Heart left ventricle (tissue), 16 donors: ENCODE data around the gene TMEM156. TPM values are rescaled to one million over a fixed set of nuclear protein-coding genes. Genes with fewer than 3 reads are reported as not detected.

Experiments
- ATAC-seq, 4 donors: fragments of 200-7000 bp; cut with Tn5 transposase; one replicate each; pipeline ENCODE4 v1.9.1; 2020 to 2022; ENCODE audit warnings: moderate library complexity in 4 of 4, mild to moderate bottlenecking in 3 of 4, moderate number of reproducible peaks in 1 of 4
- DNase-seq, 5 donors: peaks; one replicate each; pipeline ENCODE4 v3.0.0-alpha.2; 2020
- H3K27ac ChIP-seq, 12 donors: fragments of 200-600 bp; sonication (generic) in 4 of 12; one replicate each; pipeline versions ENCODE4 v1.5.0 to v1.8.0; 2016 to 2022; ENCODE audit warnings: mild to moderate bottlenecking in 2 of 12
- H3K27me3 ChIP-seq, 9 donors: fragments of 200-600 bp; sonication (generic) in 2 of 9; one replicate each; pipeline versions ENCODE4 v1.5.1 to v1.8.0; 2016 to 2022; ENCODE audit warnings: mild to moderate bottlenecking in 3 of 9
- H3K36me3 ChIP-seq, 9 donors: fragments of 200-600 bp; sonication (generic) in 2 of 9; one replicate each; pipeline versions ENCODE4 v1.5.0 to v1.8.0; 2018 to 2022; ENCODE audit warnings: mild to moderate bottlenecking in 2 of 9
- H3K4me1 ChIP-seq, 12 donors: fragments of 200-600 bp; sonication (generic) in 4 of 12; one replicate each; pipeline versions ENCODE4 v1.5.0 to v1.8.0; 2016 to 2022; ENCODE audit warnings: mild to moderate bottlenecking in 3 of 12
- H3K4me3 ChIP-seq, 12 donors: fragments of 200-600 bp; sonication (generic) in 4 of 12; one replicate each; pipeline versions ENCODE4 v1.5.0 to v1.8.0; 2017 to 2022; ENCODE audit warnings: mild to moderate bottlenecking in 9 of 12, moderate library complexity in 4 of 12
- H3K9me3 ChIP-seq, 12 donors: fragments of 200-600 bp; sonication (generic) in 4 of 12; one replicate each; pipeline versions ENCODE4 v1.5.0 to v1.8.0; 2016 to 2022; ENCODE audit warnings: mild to moderate bottlenecking in 1 of 12
- POLR2A ChIP-seq, 2 donors: fragments of 450-650 bp; IDR thresholded peaks; one replicate each; pipeline ENCODE4 v1.6.1; 2017; ENCODE audit warnings: antibody characterized with exemption in 2 of 2, mild to moderate bottlenecking in 2 of 2, moderate library complexity in 2 of 2
- WGBS, 4 donors: extraction: QIAGEN DNeasy Blood & Tissue Kit in 2 of 4; methylation state at CpG; one replicate each; pipeline versions ENCODE4 v1.1.5 to v1.1.7; 2013 to 2018; 5-methylcytosine and 5-hydroxymethylcytosine counted together
- intact Hi-C, 10 donors: fragments of 100-400 bp; cut with DNase I; formaldehyde crosslinking; loops; one replicate each; pipeline versions ENCODE4 v1.11.1 to v1.14.2; 2022
- polyA plus RNA-seq, 2 donors: library from polyadenylated mRNA; stranded (reverse); fragments of 200-250 nt; gene quantifications; one replicate each; pipeline ENCODE4 v1.2.3, GENCODE V29; 2013
- total RNA-seq, 9 donors: library from RNA; depleted of rRNA in 2 of 9; stranded (reverse); fragments of >200 nt in 2 of 9; fragmentation: NEBNext Ultra II Directional in 3 of 9; extraction: Animal tissue kit (Norgen Biotek cat#: 25700) in 3 of 9; gene quantifications; one replicate each; pipeline versions ENCODE4 v1.1.0 to v1.2.4, GENCODE V29; 2016 to 2023
- TF ChIP-seq, protein P1 (sequence below), 12 donors: fragments of 200-600 bp; sonication (generic) in 4 of 12; IDR thresholded peaks; one replicate each; pipeline versions ENCODE4 v1.5.0 to v1.8.0; 2018 to 2022; ENCODE audit warnings: antibody characterized with exemption in 12 of 12, mild to moderate bottlenecking in 5 of 12
- donor health status: ischemic (EF 13 %, LVEDD 7.1; RV severe dilation, severe dysfunction).
- donor health status: healthy with polysubstance abuse.
- donor health status: DM: no; HTN: yes; CAD: no.
- donor health status: DM: no; HTN: no; CAD: no.
- donor health status: ischemic (EF 25% LVEDD 6.9; RV normal size, moderate dysfunction).
- donor health status: ischemic (EF 25% LVEDD 5.7; RV mildly dilated, moderate dysfunction).
- donor health status: healthy.
- donor health status: DM: yes; HTN: yes; CAD: no.
- donor health status: ischemic (EF 35%, LVEDD 5.7; RV mildly dilated, moderate dysfunction).
- donor health status: nonischemic (EF 11% LVEDD 7.7; RV severe dilation, severe dysfunction).
- donor health status: DM: yes; HTN: yes; CAD: no.
- donor health status: PGD.
- donor health status: ischemic (EF 29% LVEDD 5.4; RV normal size, mild dysfunction).
- donor health status: nonischemic (EF 23%, LVEDD 6.1; RV moderate dilation, normal function).

Gene TMEM156
- total and polyA plus RNA-seq, 11 donors: 0.06 to 2.3 (median 0.14) TPM; not detected in 8

DNA sequence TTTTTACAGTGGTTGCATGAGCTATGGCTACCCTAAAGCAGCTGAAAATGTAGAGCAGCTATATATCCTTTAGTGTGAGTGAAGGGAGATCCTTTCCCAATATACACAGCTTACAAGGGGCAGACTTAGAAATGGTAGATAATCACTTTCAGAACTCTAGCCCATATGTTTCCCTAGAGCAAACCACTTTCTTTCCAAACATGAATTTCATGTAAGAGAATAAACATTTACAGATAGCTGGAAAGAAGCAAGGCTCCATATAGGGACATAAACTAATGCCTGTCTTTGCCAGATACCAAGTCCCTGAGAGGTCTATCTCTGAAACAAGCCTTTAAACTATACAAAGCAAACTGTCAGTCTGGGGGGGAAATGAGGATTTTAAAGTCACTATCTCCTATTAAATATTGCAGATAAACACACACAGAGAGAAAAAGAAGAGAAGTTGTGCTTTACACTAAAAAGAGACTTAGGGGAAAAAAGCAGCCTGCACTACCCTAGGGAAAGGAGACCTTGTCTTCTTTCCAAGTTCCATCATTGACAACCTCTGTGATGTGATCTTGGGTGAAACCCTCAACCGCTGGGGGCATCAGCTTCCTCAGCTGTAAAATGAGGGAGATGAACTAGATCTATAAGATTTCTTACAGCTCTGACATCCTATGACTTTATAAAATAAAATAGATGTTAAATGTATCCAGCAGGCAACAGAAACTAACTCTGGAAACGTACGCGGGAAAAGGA lies 73.6 kb downstream of the TMEM156 start:
- Histone ChIP-seq H3K27me3 (no peaks in the 10 kb centered on the region), H3K4me3 (no peak overlapping the region), H3K27ac (peak overlapping the region in 1 of 12 donors; percentile 15), H3K4me1 (no peaks in the 10 kb centered on the region), H3K36me3 (no peaks in the 10 kb centered on the region), H3K9me3 (no peaks in the 10 kb centered on the region)
- intact Hi-C loops: no loop called here
- no peak for DNase-seq
- 74 to 95% (median 92%) methylated on average over 4 of the region's 4 CpGs for WGBS, 4 donors
- ATAC-seq: no peak
- TF ChIP-seq, protein P1, sequence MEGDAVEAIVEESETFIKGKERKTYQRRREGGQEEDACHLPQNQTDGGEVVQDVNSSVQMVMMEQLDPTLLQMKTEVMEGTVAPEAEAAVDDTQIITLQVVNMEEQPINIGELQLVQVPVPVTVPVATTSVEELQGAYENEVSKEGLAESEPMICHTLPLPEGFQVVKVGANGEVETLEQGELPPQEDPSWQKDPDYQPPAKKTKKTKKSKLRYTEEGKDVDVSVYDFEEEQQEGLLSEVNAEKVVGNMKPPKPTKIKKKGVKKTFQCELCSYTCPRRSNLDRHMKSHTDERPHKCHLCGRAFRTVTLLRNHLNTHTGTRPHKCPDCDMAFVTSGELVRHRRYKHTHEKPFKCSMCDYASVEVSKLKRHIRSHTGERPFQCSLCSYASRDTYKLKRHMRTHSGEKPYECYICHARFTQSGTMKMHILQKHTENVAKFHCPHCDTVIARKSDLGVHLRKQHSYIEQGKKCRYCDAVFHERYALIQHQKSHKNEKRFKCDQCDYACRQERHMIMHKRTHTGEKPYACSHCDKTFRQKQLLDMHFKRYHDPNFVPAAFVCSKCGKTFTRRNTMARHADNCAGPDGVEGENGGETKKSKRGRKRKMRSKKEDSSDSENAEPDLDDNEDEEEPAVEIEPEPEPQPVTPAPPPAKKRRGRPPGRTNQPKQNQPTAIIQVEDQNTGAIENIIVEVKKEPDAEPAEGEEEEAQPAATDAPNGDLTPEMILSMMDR (IDR thresholded peaks at IDR 0.05): no peak
- TF ChIP-seq POLR2A (IDR thresholded peaks at IDR 0.05): no peak

DNA sequence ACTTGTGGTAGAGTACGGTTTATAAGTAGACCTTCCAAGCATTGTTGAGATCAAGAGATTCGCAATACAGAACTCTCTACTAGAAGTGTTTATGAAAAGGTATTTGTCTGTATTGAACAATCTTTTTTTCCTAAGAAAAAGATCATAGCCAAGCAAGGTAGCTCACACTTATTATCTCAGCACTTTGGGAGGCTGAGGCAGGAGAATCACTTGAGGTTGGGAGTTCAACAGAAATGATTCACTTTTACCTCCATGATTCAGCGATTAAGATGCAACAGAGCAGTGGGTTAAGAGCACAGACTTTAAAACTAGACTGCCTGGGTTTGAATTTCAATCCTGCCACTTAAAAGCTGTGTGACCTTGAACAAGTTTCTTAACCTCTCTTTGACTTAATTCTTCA lies 74.3 kb downstream of the TMEM156 start:
- Histone ChIP-seq H3K36me3 (no peaks in the 10 kb centered on the region), H3K27ac (peak overlapping the region in 1 of 12 donors; percentile 15), H3K27me3 (no peaks in the 10 kb centered on the region), H3K4me3 (no peak overlapping the region), H3K9me3 (no peaks in the 10 kb centered on the region), H3K4me1 (no peaks in the 10 kb centered on the region)
- ATAC-seq (no peak), DNase-seq (no peak)
- TF ChIP-seq, protein P1 (IDR thresholded peaks at IDR 0.05): no peak
- no peak for TF ChIP-seq POLR2A (IDR thresholded peaks at IDR 0.05)
- 94 to 100% (median 97%) methylated on average over 3 of the region's 3 CpGs for WGBS, 4 donors
- intact Hi-C loops: no loop called here

DNA sequence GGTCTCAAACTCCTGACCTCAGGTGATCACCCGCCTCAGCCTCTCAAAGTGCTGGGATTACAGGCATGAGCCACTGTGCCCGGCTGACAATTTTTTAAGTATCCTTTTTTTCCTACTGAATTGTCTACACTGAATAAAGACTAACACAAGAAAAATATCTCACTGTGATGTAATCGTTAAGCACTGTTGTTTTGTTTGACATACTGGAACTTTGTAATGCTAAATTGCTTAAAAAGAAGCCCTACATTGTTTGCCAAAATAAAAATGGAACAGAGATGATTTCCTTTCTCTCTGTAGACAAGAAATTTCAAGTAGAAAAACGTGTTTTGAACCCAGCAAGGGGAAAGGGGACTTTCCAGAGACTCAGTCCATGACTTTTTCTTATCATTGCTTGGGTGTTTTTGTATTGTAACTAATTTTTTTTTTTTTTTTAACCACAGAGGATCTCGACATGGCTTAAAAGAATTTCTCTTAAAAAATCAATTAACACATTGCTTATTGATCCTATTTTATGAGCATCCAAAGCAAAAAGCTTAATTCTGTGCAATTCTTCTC lies 74.9 kb downstream of the TMEM156 start:
- Histone ChIP-seq H3K27me3 (no peaks in the 10 kb centered on the region), H3K27ac (no peak overlapping the region), H3K9me3 (no peaks in the 10 kb centered on the region), H3K36me3 (no peaks in the 10 kb centered on the region), H3K4me1 (no peaks in the 10 kb centered on the region), H3K4me3 (no peak overlapping the region)
- no peak for DNase-seq
- intact Hi-C loops: no loop called here
- ATAC-seq: no peak
- 45 to 59% (median 50%) methylated on average over 5 of the region's 5 CpGs for WGBS, 4 donors
- no peak for TF ChIP-seq POLR2A (IDR thresholded peaks at IDR 0.05)
- TF ChIP-seq, protein P1 (IDR thresholded peaks at IDR 0.05): no peak

DNA sequence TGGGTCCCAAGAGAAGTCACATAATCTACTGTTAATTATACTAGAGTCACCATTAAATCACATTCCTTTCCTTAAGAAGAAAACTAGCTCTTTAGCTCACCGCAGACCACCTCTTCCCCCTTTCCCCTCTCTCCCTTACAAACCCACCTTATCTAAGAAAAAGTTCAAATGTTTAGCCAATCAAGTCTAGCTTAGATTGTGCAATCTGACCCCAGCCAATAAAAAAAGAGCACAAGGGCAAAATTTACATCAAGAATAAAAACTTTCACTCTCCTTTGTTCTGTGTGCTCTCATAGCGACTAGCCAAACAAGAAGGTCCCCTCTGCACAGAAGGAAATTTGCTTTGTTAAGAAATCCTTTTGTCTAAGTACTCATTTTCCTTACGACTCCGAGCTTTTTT lies 76.3 kb downstream of the TMEM156 start:
- Histone ChIP-seq H3K4me3 (no peak overlapping the region), H3K36me3 (no peaks in the 10 kb centered on the region), H3K27me3 (no peaks in the 10 kb centered on the region), H3K27ac (no peak overlapping the region), H3K9me3 (no peaks in the 10 kb centered on the region), H3K4me1 (no peaks in the 10 kb centered on the region)
- DNase-seq: no peak
- TF ChIP-seq POLR2A (IDR thresholded peaks at IDR 0.05): no peak
- TF ChIP-seq, protein P1 (IDR thresholded peaks at IDR 0.05): no peak
- ATAC-seq: no peak
- 86 to 92% (median 88%) methylated on average over 4 of the region's 4 CpGs for WGBS, 4 donors
- intact Hi-C loops: no loop called here
